ENCODE results near the gene LACRT. TPM values are rescaled to one million over a fixed set of nuclear protein-coding genes. Genes with fewer than 3 reads are reported as not detected.

The LACRT gene
- total and polyA plus RNA-seq, 2 of the 8 experiments (the other 6 are each of a cell fraction or from before 2014, with no cell fraction given) = not detected

DNA sequence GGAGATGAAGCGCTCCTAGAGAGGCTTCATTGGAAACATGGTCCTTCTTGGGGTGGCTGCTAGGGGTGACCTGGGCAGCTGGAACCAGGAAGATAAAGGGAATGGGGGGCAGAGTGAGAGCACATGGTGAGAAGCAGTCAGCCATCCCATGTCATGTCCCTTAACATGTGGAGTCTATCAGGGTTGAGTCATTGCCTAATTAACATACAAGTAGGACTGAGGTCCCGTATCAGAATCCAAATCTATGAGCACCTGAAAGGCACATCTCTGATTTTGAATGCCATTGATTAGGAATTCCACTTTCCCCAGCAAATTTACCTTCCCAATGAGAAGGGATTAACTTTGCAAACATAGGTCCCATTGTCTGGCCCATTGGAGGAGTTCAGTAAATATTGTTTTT, 25.9 kb downstream of the LACRT start (continued):
- TF ChIP-seq, protein P1, sequence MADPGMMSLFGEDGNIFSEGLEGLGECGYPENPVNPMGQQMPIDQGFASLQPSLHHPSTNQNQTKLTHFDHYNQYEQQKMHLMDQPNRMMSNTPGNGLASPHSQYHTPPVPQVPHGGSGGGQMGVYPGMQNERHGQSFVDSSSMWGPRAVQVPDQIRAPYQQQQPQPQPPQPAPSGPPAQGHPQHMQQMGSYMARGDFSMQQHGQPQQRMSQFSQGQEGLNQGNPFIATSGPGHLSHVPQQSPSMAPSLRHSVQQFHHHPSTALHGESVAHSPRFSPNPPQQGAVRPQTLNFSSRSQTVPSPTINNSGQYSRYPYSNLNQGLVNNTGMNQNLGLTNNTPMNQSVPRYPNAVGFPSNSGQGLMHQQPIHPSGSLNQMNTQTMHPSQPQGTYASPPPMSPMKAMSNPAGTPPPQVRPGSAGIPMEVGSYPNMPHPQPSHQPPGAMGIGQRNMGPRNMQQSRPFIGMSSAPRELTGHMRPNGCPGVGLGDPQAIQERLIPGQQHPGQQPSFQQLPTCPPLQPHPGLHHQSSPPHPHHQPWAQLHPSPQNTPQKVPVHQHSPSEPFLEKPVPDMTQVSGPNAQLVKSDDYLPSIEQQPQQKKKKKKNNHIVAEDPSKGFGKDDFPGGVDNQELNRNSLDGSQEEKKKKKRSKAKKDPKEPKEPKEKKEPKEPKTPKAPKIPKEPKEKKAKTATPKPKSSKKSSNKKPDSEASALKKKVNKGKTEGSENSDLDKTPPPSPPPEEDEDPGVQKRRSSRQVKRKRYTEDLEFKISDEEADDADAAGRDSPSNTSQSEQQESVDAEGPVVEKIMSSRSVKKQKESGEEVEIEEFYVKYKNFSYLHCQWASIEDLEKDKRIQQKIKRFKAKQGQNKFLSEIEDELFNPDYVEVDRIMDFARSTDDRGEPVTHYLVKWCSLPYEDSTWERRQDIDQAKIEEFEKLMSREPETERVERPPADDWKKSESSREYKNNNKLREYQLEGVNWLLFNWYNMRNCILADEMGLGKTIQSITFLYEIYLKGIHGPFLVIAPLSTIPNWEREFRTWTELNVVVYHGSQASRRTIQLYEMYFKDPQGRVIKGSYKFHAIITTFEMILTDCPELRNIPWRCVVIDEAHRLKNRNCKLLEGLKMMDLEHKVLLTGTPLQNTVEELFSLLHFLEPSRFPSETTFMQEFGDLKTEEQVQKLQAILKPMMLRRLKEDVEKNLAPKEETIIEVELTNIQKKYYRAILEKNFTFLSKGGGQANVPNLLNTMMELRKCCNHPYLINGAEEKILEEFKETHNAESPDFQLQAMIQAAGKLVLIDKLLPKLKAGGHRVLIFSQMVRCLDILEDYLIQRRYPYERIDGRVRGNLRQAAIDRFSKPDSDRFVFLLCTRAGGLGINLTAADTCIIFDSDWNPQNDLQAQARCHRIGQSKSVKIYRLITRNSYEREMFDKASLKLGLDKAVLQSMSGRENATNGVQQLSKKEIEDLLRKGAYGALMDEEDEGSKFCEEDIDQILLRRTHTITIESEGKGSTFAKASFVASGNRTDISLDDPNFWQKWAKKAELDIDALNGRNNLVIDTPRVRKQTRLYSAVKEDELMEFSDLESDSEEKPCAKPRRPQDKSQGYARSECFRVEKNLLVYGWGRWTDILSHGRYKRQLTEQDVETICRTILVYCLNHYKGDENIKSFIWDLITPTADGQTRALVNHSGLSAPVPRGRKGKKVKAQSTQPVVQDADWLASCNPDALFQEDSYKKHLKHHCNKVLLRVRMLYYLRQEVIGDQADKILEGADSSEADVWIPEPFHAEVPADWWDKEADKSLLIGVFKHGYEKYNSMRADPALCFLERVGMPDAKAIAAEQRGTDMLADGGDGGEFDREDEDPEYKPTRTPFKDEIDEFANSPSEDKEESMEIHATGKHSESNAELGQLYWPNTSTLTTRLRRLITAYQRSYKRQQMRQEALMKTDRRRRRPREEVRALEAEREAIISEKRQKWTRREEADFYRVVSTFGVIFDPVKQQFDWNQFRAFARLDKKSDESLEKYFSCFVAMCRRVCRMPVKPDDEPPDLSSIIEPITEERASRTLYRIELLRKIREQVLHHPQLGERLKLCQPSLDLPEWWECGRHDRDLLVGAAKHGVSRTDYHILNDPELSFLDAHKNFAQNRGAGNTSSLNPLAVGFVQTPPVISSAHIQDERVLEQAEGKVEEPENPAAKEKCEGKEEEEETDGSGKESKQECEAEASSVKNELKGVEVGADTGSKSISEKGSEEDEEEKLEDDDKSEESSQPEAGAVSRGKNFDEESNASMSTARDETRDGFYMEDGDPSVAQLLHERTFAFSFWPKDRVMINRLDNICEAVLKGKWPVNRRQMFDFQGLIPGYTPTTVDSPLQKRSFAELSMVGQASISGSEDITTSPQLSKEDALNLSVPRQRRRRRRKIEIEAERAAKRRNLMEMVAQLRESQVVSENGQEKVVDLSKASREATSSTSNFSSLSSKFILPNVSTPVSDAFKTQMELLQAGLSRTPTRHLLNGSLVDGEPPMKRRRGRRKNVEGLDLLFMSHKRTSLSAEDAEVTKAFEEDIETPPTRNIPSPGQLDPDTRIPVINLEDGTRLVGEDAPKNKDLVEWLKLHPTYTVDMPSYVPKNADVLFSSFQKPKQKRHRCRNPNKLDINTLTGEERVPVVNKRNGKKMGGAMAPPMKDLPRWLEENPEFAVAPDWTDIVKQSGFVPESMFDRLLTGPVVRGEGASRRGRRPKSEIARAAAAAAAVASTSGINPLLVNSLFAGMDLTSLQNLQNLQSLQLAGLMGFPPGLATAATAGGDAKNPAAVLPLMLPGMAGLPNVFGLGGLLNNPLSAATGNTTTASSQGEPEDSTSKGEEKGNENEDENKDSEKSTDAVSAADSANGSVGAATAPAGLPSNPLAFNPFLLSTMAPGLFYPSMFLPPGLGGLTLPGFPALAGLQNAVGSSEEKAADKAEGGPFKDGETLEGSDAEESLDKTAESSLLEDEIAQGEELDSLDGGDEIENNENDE (IDR thresholded peaks at IDR 0.05; ENCODE audit: insufficient replicate concordance, low read length) = no peak
- TF ChIP-seq GTF2F1 (IDR thresholded peaks at IDR 0.05; ENCODE audit: borderline replicate concordance, low read depth, low read length) (no peak), ASH2L (IDR thresholded peaks at IDR 0.05; ENCODE audit: low read length) (no peak), POLR2A (IDR thresholded peaks at IDR 0.05; ENCODE audit: control extremely low read depth in 1 of 2, low read depth in 2 of 2, low read length in 2 of 2) (no peak), BRCA1 (IDR thresholded peaks at IDR 0.05; ENCODE audit: low read depth, low read length) (no peak), SP2 (IDR thresholded peaks at IDR 0.05; ENCODE audit: low read length) (no peak), KDM5A (IDR thresholded peaks at IDR 0.05; ENCODE audit: low read length) (no peak), SIX5 (IDR thresholded peaks at IDR 0.05; ENCODE audit: low read depth, low read length) (no peak), NANOG (IDR thresholded peaks at IDR 0.05; ENCODE audit: insufficient read depth, low read depth, low read length, poor library complexity, severe bottlenecking) (no peak), PHF8 (conservative IDR thresholded peaks at IDR 0.05; ENCODE audit: low read depth, low read length) (no peak), KDM4A (IDR thresholded peaks at IDR 0.05; ENCODE audit: low read depth, low read length, severe bottlenecking) (no peak), RXRA (IDR thresholded peaks at IDR 0.05; ENCODE audit: insufficient read depth, low read depth, low read length) (no peak)

Data from H1 (cell line).